Ascending aorta (tissue), 2 donors: ENCODE results near the gene ANKFN1. TPM values are rescaled to one million over a fixed set of nuclear protein-coding genes. Genes with fewer than 3 reads are reported as not detected.

ENCODE experiments used
- DNase-seq, 2 donors: peaks; one replicate each; pipeline ENCODE4 v3.0.0-alpha.2; 2019; ENCODE audit warnings: low spot score in 2 of 2
- H3K27ac ChIP-seq, 2 donors: fragments of 200-600 bp; sonication (generic); one replicate each; pipeline ENCODE4 v1.5.1; 2016 to 2017; ENCODE audit warnings: mild to moderate bottlenecking in 1 of 2
- H3K27me3 ChIP-seq: fragments of 200-600 bp; sonication (generic); one replicate; pipeline ENCODE4 v1.5.1; 2017
- H3K36me3 ChIP-seq, 2 donors: fragments of 200-600 bp; sonication (generic); one replicate each; pipeline ENCODE4 v1.5.1; 2016
- H3K4me1 ChIP-seq, 2 donors: fragments of 200-600 bp; sonication (generic); one replicate each; pipeline ENCODE4 v1.5.1; 2016 to 2017; ENCODE audit warnings: mild to moderate bottlenecking in 1 of 2
- H3K4me3 ChIP-seq, 2 donors: fragments of 200-600 bp; sonication (generic); one replicate each; pipeline ENCODE4 v1.5.1; 2016 to 2017; ENCODE audit warnings: mild to moderate bottlenecking in 1 of 2
- H3K9me3 ChIP-seq, 2 donors: fragments of 200-600 bp; sonication (generic); one replicate each; pipeline ENCODE4 v1.5.1; 2016
- intact Hi-C: fragments of 100-400 bp; cut with DNase I; formaldehyde crosslinking; loops from one replicate; pipeline ENCODE4 v1.15.1; 2023
- total RNA-seq: library from RNA; depleted of rRNA; stranded (reverse); fragments of >200 nt; gene quantifications from one replicate; pipeline ENCODE4 v1.1.0, GENCODE V29; 2016
- TF ChIP-seq, protein P1 (sequence below), 3 experiments: fragments of 200-600 bp in 2 of 3; fragments of 450-650 bp in 1 of 3; sonication (generic) in 2 of 3; IDR thresholded peaks; one replicate each; pipeline ENCODE4 v1.5.1; 2016 to 2019; ENCODE audit warnings: antibody characterized with exemption in 3 of 3, mild to moderate bottlenecking in 1 of 3, moderate library complexity in 1 of 3

ANKFN1 gene
- total RNA-seq, 1 donor from 2014 or later, result not detected

DNA sequence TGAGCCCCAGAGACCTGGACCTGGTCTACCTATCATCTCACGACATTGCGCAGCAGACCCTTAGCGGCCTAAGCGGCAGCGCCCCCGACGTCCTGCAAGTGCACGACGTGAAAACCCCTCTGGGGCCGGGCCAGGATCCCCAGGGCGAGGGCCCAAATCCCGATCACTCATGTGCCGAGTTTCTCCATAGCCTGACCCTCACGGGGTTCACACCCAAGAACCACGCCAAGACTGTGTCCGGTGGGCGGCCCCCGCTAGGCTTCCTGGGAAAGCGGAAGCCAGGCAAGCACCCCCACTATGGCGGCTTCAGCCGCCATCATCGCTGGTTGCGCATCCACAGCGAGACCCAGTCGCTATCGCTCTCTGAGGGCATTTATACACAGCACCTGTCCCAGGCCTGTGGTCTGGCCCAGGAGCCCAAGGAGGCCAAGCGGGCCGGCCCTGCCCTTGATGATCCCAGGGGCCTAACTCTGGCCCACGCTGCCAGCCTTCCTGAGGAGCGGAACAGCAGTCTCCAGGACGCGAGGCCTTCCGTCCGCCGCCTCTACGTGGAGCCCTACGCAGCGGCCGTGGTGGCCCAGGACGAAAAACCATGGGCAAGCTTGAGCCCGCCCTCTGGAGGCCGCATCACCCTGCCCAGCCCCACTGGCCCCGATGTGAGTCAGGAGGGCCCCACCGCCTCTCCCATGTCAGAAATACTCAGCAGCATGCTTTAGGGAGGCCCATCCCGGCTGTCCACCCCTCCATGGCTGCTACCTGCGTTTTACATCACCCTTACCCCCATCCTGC lies 357.5 kb downstream of the ANKFN1 start:
- TF ChIP-seq, protein P1, sequence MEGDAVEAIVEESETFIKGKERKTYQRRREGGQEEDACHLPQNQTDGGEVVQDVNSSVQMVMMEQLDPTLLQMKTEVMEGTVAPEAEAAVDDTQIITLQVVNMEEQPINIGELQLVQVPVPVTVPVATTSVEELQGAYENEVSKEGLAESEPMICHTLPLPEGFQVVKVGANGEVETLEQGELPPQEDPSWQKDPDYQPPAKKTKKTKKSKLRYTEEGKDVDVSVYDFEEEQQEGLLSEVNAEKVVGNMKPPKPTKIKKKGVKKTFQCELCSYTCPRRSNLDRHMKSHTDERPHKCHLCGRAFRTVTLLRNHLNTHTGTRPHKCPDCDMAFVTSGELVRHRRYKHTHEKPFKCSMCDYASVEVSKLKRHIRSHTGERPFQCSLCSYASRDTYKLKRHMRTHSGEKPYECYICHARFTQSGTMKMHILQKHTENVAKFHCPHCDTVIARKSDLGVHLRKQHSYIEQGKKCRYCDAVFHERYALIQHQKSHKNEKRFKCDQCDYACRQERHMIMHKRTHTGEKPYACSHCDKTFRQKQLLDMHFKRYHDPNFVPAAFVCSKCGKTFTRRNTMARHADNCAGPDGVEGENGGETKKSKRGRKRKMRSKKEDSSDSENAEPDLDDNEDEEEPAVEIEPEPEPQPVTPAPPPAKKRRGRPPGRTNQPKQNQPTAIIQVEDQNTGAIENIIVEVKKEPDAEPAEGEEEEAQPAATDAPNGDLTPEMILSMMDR (IDR thresholded peaks at IDR 0.05), result no peak
- DNase-seq, result no peak
- no peak overlapping the region for H3K4me3 ChIP-seq
- H3K4me1 ChIP-seq, result no peaks in the 10 kb centered on the region
- H3K27me3 ChIP-seq, result no peaks in the 10 kb centered on the region
- no peak overlapping the region for H3K27ac ChIP-seq
- no peaks in the 10 kb centered on the region for H3K36me3 ChIP-seq
- H3K9me3 ChIP-seq, result no peaks in the 10 kb centered on the region
- intact Hi-C loops, result no loop called here

DNA sequence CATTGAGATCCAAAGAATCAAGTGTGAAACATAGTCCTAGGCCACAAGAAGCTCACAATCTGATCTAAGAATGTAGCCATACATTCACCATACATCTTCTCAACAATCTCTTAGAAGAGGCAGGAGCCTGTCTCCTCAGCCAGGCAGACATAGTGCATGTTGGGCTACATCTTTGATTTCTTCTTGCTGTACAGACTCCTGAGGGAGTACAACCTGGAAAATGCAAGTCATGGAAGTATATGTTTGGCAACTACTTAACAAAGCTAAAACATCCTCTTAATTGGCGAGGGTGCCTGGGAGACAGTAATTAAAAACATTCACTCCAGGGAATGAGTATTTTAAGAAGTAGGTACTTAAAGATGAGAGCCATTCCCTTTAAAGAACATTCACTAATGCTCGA lies 361.0 kb downstream of the ANKFN1 start:
- Histone ChIP-seq H3K36me3 (no peaks in the 10 kb centered on the region), H3K4me3 (no peak overlapping the region), H3K9me3 (no peaks in the 10 kb centered on the region), H3K27ac (no peak overlapping the region), H3K27me3 (no peaks in the 10 kb centered on the region), H3K4me1 (no peaks in the 10 kb centered on the region)
- intact Hi-C loops, result no loop called here
- TF ChIP-seq, protein P1 (IDR thresholded peaks at IDR 0.05), result no peak
- DNase-seq, result no peak

DNA sequence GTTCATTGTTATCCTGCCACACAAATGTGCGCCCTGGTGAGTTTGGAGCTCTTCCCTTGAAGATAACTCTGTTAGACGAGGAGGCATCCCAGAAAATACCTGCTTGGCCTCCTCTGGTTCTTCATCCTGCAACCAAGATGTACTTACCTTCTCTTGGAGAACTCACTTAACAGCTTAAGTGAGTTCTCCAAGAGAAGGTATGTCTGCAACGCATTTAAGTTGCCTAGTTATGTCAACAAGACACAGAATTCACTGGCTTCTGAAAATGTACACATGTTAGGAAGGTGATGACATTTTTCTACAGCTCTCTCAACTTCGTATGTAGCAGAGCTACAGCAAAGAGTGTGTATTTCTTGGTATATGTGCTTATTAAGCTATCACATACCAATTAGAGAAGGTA lies 361.6 kb downstream of the ANKFN1 start:
- no peaks in the 10 kb centered on the region for H3K27me3 ChIP-seq
- intact Hi-C loops, result no loop called here
- H3K36me3 ChIP-seq, result no peaks in the 10 kb centered on the region
- H3K4me3 ChIP-seq, result no peak overlapping the region
- no peaks in the 10 kb centered on the region for H3K9me3 ChIP-seq
- TF ChIP-seq, protein P1 (IDR thresholded peaks at IDR 0.05), result no peak
- DNase-seq, result no peak
- H3K27ac ChIP-seq, result no peak overlapping the region
- no peaks in the 10 kb centered on the region for H3K4me1 ChIP-seq

DNA sequence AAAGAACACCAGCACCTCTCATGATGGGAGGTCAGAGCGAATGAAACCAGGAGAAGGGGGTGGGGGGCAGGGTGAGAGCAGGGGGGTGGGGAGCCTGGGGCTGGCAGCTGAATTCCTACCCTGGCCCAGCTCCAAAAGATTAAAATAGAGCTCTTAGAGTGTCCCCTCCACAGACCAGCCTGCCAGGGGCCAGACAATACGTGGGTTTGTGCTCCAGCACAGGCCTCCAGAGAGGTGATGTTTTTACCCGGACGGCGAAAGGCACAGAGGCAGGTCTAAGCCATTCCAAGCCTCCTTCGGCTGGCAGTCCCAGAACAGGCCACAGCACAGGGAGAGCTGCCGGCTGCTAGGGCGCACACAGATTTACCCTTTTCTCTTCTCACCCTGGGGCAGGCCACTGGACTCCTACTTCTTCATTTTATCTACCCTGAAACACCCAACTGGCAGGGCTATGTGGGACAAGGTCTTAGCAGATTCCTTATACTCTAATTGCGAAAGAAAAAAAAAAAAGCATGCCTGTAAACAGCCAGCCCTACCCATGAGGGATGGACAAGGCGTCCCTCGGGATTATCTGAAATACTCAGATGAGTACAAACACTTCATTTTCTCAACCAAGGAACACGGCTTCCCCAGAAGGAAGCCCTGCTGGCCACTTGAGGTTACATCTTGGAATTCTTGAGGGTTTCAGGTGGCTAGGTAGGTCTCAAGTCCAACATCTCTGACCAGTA lies 368.3 kb downstream of the ANKFN1 start:
- TF ChIP-seq, protein P1 (IDR thresholded peaks at IDR 0.05), result no peak
- Histone ChIP-seq H3K9me3 (no peaks in the 10 kb centered on the region), H3K27me3 (no peaks in the 10 kb centered on the region), H3K4me3 (no peak overlapping the region), H3K27ac (no peak overlapping the region), H3K36me3 (no peaks in the 10 kb centered on the region), H3K4me1 (no peaks in the 10 kb centered on the region)
- no peak for DNase-seq
- intact Hi-C loops, result no loop called here

DNA sequence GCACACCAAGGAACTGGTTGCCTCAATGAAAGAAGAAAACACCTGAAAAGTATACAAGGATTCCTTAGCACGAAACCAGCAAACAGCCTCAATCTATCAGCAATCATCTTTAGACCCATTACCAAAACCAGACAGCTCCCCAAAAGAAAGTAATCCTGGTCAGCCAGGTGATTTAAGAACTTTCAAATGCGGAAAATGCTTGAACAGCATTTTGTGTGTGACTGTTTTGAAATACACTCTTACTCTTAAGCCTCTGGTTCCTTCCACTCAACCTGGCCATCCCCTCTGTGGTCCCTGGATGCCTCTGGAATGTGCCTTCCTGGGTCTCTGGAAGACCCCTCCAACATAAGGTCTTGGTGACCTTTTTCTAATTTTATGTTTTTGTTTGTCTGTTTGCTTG lies 369.8 kb downstream of the ANKFN1 start:
- Histone ChIP-seq H3K9me3 (no peaks in the 10 kb centered on the region), H3K4me3 (no peak overlapping the region), H3K27me3 (no peaks in the 10 kb centered on the region), H3K27ac (no peak overlapping the region), H3K36me3 (no peaks in the 10 kb centered on the region), H3K4me1 (no peaks in the 10 kb centered on the region)
- no peak for DNase-seq
- TF ChIP-seq, protein P1 (IDR thresholded peaks at IDR 0.05), result no peak
- intact Hi-C loops, result no loop called here
